Measurements from ENCODE around the gene MYT1. TPM values are rescaled to one million over a fixed set of nuclear protein-coding genes. Genes with fewer than 3 reads are reported as not detected.

The MYT1 gene
- total RNA-seq, 1 donor from 2014 or later = 0.12 TPM

DNA sequence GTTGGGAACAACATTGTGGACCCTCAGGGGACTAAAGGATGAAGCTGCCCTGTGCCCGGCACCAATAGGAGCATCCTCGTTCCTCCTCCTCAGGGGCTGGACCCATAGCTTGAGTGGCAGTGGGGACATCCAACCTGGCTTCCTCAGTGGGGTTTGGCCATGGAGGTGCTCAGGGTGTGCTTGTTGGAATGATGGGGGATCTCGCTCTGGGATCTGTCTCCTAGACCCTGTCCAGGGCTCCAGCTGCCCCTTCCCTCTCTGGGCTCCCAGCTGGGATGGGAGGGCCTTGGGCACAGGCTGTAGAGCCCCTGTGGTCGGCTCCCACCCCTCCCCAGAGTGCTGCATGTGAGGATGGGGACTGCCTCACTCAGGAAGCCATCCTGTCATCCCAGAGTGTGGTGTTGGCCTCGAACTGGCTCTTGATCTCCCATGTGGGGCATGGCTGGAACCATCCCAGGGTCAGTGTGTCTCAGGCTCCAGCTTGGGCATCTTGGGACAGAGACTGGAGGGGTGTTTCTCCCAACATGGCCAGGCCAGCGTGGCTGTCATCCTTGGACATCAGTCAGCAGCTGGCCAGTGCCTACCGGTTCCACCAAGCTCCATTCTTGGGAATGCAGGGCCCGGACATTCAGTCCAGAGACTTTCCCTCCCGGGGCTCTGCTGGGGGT is 9.5 kb upstream of the MYT1 start:
- H3K4me1 ChIP-seq = no peaks in the 10 kb centered on the region
- ATAC-seq = no peak
- intact Hi-C loops (cut with DNase I) = no loop called here
- H3K9me3 ChIP-seq = no peaks in the 10 kb centered on the region
- no peak overlapping the region for H3K27ac ChIP-seq
- H3K4me3 ChIP-seq = no peak overlapping the region
- no peaks in the 10 kb centered on the region for H3K36me3 ChIP-seq
- peaks cover 9% of the 10 kb centered on the region for H3K27me3 ChIP-seq
- no peak for DNase-seq
- no peak for TF ChIP-seq CTCF (IDR thresholded peaks at IDR 0.05)

DNA sequence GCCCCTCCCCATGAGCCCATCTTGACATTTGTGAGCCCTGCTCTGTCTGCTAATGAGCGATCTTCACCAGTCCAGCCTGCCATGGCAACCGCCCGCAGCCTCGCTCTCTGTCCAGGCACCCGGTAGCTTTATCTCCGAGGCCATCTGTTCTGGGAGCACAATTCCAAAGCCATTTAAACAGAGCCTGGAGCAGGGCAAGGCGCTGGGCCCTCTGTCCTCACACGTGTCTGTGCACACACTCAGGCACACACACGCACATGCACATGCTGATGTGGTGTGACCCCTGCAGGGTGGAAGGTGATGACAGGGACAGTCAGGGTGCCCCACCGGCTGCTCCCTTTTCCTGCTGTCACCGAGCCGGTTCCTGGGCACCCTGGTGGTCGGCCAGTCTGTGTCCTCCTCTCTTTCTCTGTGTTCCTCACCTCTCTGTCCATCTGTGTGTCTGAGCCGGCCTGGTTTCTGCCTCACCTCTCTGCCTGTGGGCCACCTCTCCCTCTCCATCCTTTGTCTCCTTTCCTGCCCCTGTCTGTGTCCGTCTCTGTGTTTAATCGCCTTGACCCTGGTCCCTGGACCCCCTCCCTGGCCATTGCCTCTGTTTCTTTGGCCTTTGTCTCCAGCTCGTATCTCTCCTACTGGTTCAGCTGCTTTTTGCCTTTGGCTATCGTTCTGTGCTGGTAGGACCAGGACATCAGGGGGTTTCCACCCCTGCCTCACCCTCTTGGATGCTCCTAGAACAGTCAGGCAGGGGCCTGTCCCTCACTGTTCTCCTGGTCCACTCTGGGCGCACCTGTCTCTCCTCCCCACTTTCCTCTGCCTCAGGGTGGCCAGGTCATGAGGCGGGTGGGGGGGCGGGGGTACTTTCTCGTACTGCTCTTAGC is 8.8 kb upstream of the MYT1 start:
- H3K27me3 ChIP-seq = peaks cover 16% of the 10 kb centered on the region
- no peaks in the 10 kb centered on the region for H3K36me3 ChIP-seq
- intact Hi-C loops (cut with DNase I) = no loop called here
- no peak overlapping the region for H3K4me3 ChIP-seq
- DNase-seq = no peak
- H3K9me3 ChIP-seq = no peaks in the 10 kb centered on the region
- H3K4me1 ChIP-seq = no peaks in the 10 kb centered on the region
- no peak for ATAC-seq
- no peak overlapping the region for H3K27ac ChIP-seq
- TF ChIP-seq CTCF (IDR thresholded peaks at IDR 0.05) = no peak

DNA sequence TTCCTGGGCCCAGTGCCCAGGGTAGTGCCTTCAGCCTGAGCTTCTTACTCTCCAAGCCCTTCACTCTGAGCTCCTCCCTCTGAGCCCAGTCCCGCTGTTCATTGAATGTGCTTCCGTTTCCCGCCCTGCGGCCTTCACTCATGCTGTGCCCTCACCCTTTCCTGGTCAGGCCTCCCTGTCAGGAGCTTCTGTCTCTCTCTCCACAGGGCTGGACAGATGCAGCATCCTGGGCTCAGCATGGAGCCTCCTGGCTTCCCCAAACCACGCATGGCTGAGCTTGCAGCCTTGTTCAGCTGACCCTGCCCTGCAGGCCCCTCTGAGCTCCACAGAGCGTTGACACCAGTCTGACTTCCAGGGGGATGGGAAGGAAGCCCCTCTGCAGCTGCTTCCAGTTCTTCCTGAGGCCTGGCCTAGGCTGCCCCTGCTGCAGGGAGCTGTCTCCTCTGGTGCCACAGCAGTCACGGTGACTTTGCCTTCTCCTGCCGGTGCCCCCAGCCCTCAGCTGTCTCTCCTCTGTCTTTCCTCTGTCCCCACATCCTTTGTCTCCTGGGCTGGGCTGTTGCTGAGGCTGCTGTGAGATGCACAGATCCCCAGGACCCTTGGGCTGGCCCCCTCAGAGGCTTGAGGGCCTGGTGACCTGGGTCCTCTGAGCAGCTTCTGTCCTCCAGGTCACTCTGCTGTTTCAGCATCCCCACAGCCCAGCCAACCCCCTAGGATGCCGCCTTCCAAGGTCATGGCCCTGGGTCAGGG is 7.9 kb upstream of the MYT1 start:
- DNase-seq (no peak), ATAC-seq (no peak)
- peaks cover 24% of the 10 kb centered on the region for H3K27me3 ChIP-seq
- no peaks in the 10 kb centered on the region for H3K9me3 ChIP-seq
- TF ChIP-seq CTCF (IDR thresholded peaks at IDR 0.05) = no peak
- no peaks in the 10 kb centered on the region for H3K4me1 ChIP-seq
- H3K27ac ChIP-seq = no peak overlapping the region
- no peaks in the 10 kb centered on the region for H3K36me3 ChIP-seq
- H3K4me3 ChIP-seq = no peak overlapping the region
- intact Hi-C loops (cut with DNase I) = no loop called here

DNA sequence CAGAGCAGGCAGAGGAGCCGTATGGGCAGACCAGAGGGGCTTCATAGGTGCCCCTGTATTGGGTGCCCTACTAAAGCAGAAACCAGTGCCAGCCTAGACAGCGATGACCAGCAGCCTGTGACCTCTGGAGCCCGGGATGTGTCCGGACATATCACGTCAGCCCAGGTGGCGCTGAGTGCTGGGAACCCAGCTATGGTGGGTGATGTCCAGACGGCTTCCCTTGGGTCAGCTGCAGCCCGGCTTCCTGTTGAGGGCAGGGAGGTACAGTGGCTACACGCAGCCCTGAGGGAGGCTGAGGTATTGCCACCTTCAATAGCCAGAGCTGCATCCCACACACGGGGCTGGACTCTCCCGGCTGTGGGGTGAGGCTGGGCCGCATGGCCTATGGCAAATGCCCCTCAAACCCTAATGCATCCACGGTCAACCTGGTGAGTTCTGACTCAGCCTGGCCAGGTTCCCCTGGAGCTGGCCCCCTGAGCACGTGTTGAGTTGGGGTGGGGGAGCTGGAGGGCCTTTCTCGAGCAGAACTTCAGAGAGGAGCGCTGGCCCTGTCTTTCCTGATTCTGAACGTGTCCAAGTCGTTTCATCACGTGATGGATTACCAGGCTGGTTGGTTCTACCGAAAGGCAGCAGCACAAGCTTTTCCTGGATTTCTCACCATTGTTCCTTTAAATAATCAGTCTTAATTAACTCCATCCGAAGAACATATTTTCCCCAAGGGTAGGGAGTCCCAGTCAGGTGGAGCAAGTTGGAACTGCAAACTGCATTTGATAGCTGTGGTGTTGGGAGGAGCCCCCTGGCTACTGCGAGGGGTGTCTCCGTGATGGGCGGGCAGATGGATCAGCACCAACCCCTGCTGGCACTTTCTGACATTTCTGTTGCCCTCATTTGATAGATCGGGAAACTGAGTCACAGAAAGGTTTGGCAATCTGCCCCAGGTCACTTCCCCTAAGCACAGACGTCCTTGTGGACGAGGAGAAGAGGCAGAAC is 7.1 kb upstream of the MYT1 start:
- Histone ChIP-seq H3K4me1 (no peaks in the 10 kb centered on the region), H3K27ac (no peak overlapping the region), H3K27me3 (peaks cover 32% of the 10 kb centered on the region), H3K9me3 (no peaks in the 10 kb centered on the region), H3K4me3 (no peak overlapping the region), H3K36me3 (no peaks in the 10 kb centered on the region)
- ATAC-seq (no peak), DNase-seq (no peak)
- no peak for TF ChIP-seq CTCF (IDR thresholded peaks at IDR 0.05)
- intact Hi-C loops (cut with DNase I) = no loop called here

- H3K27me3 ChIP-seq = peaks cover 39% of the 10 kb centered on the region
Measured at GRCh38 chr20:64157878-64158277, 6.4 kb upstream of the MYT1 start.

More at GRCh38 chr20:64157878-64158277, 6.4 kb upstream of the MYT1 start:
- no peaks in the 10 kb centered on the region for H3K9me3 ChIP-seq
- no peak overlapping the region for H3K27ac ChIP-seq
- DNase-seq (no peak), ATAC-seq (no peak)
- no peaks in the 10 kb centered on the region for H3K4me1 ChIP-seq
- no peak for TF ChIP-seq CTCF (IDR thresholded peaks at IDR 0.05)
- intact Hi-C loops (cut with DNase I) = no loop called here
- H3K4me3 ChIP-seq = no peak overlapping the region
- H3K36me3 ChIP-seq = no peaks in the 10 kb centered on the region
